Left ventricle myocardium inferior (tissue), 1 donor: ENCODE measurements around the gene RPL27A. TPM values are rescaled to one million over a fixed set of nuclear protein-coding genes. Genes with fewer than 3 reads are reported as not detected.
A peak's percentile ranks its signal among the peaks of the same experiment; 100 is the strongest.

Experiments
- DNase-seq: peaks from one replicate; pipeline ENCODE4 v3.0.0-alpha.2; 2020
- H3K27ac ChIP-seq: fragments of 200-600 bp; replicated peaks from 2 replicates; pipeline ENCODE4 v1.8.0; 2021
- H3K27me3 ChIP-seq: fragments of 200-600 bp; 2 replicates; pipeline ENCODE4 v1.8.0; 2021; ENCODE audit warnings: low read depth
- H3K36me3 ChIP-seq: fragments of 200-600 bp; 2 replicates; pipeline ENCODE4 v1.8.0; 2021
- H3K4me1 ChIP-seq: fragments of 200-600 bp; 2 replicates; pipeline ENCODE4 v1.8.0; 2021
- H3K4me3 ChIP-seq: fragments of 200-600 bp; 2 replicates; pipeline ENCODE4 v1.8.0; 2021; ENCODE audit warnings: mild to moderate bottlenecking, moderate library complexity
- H3K9me3 ChIP-seq: fragments of 200-600 bp; replicated peaks from 2 replicates; pipeline ENCODE4 v1.8.0; 2021
- CTCF ChIP-seq: fragments of 200-600 bp; IDR thresholded peaks from 2 replicates; pipeline ENCODE4 v1.8.0; 2021; ENCODE audit warnings: antibody characterized with exemption, mild to moderate bottlenecking, borderline replicate concordance
- intact Hi-C: fragments of 100-400 bp; cut with micrococcal nuclease; formaldehyde crosslinking; loops from one replicate; pipeline ENCODE4 v1.11.0; 2022
- total RNA-seq: library from RNA; stranded (reverse); fragmentation: NEBNext Ultra II Directional; extraction: Animal tissue kit (Norgen Biotek cat#: 25700); gene quantifications from one replicate; pipeline ENCODE4 v1.2.1, GENCODE V29; 2021
- donor health status: DM: no; HTN: yes; CAD: no; lungs with severe emphysema.

Gene RPL27A
- total RNA-seq, 1 donor from 2014 or later: 597 TPM

DNA sequence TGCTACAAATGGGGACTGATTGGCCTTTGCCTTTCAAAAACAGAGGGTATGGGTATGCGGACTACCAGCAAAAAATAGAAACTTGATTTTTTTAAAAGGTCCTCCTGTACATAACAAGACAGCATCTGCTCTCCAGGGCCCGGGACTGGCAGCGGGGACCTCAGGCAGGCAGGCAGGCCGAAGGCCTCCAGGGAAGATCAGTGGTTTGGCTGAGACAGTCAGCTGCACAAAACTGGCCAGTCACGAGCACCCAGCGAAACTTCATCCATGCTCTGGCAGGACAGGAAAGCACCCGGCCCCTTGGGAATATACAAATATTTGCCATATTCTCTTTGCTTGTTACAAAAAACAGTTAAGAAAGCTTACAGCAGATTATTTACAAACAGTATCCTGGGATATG, 11.0 kb downstream of the RPL27A start:
- H3K4me3 ChIP-seq: no peak overlapping the region
- H3K36me3 ChIP-seq: peaks cover 69% of the 10 kb centered on the region
- H3K27ac ChIP-seq: no peak overlapping the region
- intact Hi-C loops: no loop called here
- H3K4me1 ChIP-seq: peaks cover 7% of the 10 kb centered on the region
- no peak for DNase-seq
- H3K27me3 ChIP-seq: no peaks in the 10 kb centered on the region
- no peak for TF ChIP-seq CTCF
- no peaks in the 10 kb centered on the region for H3K9me3 ChIP-seq

DNA sequence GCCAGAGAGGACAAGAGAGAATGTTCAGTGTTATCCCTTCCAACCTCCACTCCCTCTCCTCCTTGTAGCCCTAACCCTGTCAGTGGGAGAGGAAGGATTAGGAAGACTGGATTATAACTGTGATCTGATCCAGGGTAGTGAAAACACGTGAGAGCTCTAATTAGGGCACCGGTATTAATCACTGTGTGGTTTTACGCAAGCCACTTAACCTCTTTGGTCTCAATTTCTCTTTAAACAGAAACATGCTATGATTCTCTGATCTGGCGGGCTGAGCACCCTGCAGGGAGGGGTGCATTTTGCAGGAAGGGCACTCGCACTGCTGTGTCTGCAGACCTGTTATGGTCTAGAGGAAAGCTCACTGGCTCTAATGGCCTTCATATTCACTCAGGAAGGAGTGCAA, 11.5 kb downstream of the RPL27A start:
- Histone ChIP-seq H3K36me3 (peaks cover 75% of the 10 kb centered on the region), H3K27ac (no peak overlapping the region), H3K4me1 (peaks cover 5% of the 10 kb centered on the region), H3K9me3 (no peaks in the 10 kb centered on the region), H3K27me3 (no peaks in the 10 kb centered on the region), H3K4me3 (no peak overlapping the region)
- no peak for DNase-seq
- intact Hi-C loops: no loop called here
- no peak for TF ChIP-seq CTCF

- peaks cover 19% of the 10 kb centered on the region for H3K4me1 ChIP-seq
- no peaks in the 10 kb centered on the region for H3K9me3 ChIP-seq
- no peak for TF ChIP-seq CTCF
- intact Hi-C loops: no loop called here
- no peak overlapping the region for H3K4me3 ChIP-seq
- peaks cover 80% of the 10 kb centered on the region for H3K36me3 ChIP-seq
- no peak overlapping the region for H3K27ac ChIP-seq
- DNase-seq: no peak
- no peaks in the 10 kb centered on the region for H3K27me3 ChIP-seq
Observed at GRCh38 chr11:8697054-8697453, 14.5 kb downstream of the RPL27A start.

DNA sequence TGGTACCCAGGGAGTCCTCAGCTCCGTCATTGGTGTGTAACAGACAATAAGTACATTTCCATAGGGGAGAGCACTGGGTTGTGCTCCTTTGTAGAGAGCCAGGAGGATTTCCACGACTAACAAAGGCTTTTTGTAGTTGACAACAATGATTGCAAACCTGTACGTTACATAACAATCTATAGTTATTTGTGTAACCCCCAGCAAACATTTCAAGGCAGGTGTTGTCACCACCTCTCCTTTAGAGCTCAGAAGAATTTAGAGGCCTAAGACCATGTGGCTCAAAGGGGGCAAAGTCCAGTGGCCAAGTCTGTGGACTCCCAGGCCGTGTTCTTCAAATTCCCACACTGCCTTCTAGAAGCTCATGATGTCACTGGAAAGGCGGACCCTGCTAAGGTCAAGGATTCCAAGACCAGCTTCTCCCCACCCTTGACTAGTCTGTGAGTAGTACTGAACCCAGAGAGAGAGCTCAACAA, 15.8 kb downstream of the RPL27A start:
- H3K27ac ChIP-seq: peak overlapping the region; percentile 4
- peaks cover 19% of the 10 kb centered on the region for H3K4me1 ChIP-seq
- no peak for DNase-seq
- peaks cover 80% of the 10 kb centered on the region for H3K36me3 ChIP-seq
- no peaks in the 10 kb centered on the region for H3K9me3 ChIP-seq
- TF ChIP-seq CTCF: no peak
- intact Hi-C loops: no loop called here
- no peak overlapping the region for H3K4me3 ChIP-seq
- no peaks in the 10 kb centered on the region for H3K27me3 ChIP-seq

GRCh38 chr11:8698917-8699441, 16.4 kb downstream of the RPL27A start:
- H3K4me3 ChIP-seq: no peak overlapping the region
- intact Hi-C loops: no loop called here
- peak overlapping the region; percentile 72 for H3K27ac ChIP-seq
- H3K4me1 ChIP-seq: peaks cover 19% of the 10 kb centered on the region
- no peak for DNase-seq
- TF ChIP-seq CTCF: no peak
- H3K9me3 ChIP-seq: no peaks in the 10 kb centered on the region
- peaks cover 79% of the 10 kb centered on the region for H3K36me3 ChIP-seq
- no peaks in the 10 kb centered on the region for H3K27me3 ChIP-seq
